Tibial nerve (tissue), 4 donors: ENCODE results near the gene TOM1L2. TPM values are rescaled to one million over a fixed set of nuclear protein-coding genes. Genes with fewer than 3 reads are reported as not detected.

Experiments
- DNase-seq, 2 donors: peaks; one replicate each; pipeline ENCODE4 v3.0.0-alpha.2; 2019; ENCODE audit warnings: low spot score in 2 of 2
- H3K27ac ChIP-seq, 4 donors: fragments of 200-600 bp; sonication (generic) in 3 of 4; one replicate each; pipeline ENCODE4 v1.5.1; 2017 to 2019; ENCODE audit warnings: mild to moderate bottlenecking in 1 of 4
- H3K27me3 ChIP-seq, 2 donors: fragments of 200-600 bp; sonication (generic) in 1 of 2; one replicate each; pipeline versions ENCODE4 v1.5.1 to v1.6.0; 2017 to 2019
- H3K36me3 ChIP-seq, 3 donors: fragments of 200-600 bp; sonication (generic); one replicate each; pipeline ENCODE4 v1.5.1; 2018 to 2019
- H3K4me1 ChIP-seq, 4 donors: fragments of 200-600 bp; sonication (generic) in 3 of 4; one replicate each; pipeline ENCODE4 v1.5.1; 2017 to 2019
- H3K4me3 ChIP-seq, 4 donors: fragments of 200-600 bp; sonication (generic) in 3 of 4; one replicate each; pipeline ENCODE4 v1.5.1; 2017 to 2019; ENCODE audit warnings: mild to moderate bottlenecking in 1 of 4, moderate library complexity in 1 of 4
- H3K9me3 ChIP-seq, 4 donors: fragments of 200-600 bp; sonication (generic) in 3 of 4; one replicate each; pipeline ENCODE4 v1.5.1; 2017 to 2019
- EP300 ChIP-seq, 2 donors: sonication (generic); formaldehyde crosslinking; IDR thresholded peaks; one replicate each; pipeline ENCODE4 v1.6.1; 2017; ENCODE audit warnings: antibody characterized with exemption in 2 of 2, mild to moderate bottlenecking in 1 of 2
- POLR2A ChIP-seq, 2 donors: fragments of 450-650 bp; IDR thresholded peaks; one replicate each; pipeline ENCODE4 v1.6.1; 2017; ENCODE audit warnings: antibody characterized with exemption in 2 of 2, mild to moderate bottlenecking in 2 of 2, moderate library complexity in 2 of 2
- WGBS, 2 donors: methylation state at CpG; one replicate each; pipeline ENCODE4 v1.1.5; 2018; 5-methylcytosine and 5-hydroxymethylcytosine counted together
- total RNA-seq, 4 donors: library from RNA; depleted of rRNA; stranded (reverse); fragments of >200 nt; gene quantifications; one replicate each; pipeline ENCODE4 v1.1.0, GENCODE V29; 2016
- TF ChIP-seq, protein P1 (sequence below), 5 experiments: fragments of 200-600 bp in 3 of 5; fragments of 450-650 bp in 2 of 5; sonication (generic) in 3 of 5; IDR thresholded peaks; one replicate each; pipeline ENCODE4 v1.5.1; 2016 to 2019; ENCODE audit warnings: antibody characterized with exemption in 5 of 5, mild to moderate bottlenecking in 3 of 5, moderate library complexity in 2 of 5

TOM1L2 gene
- total RNA-seq, 4 donors from 2014 or later = 83.4 to 109 (median 96.8) TPM

DNA sequence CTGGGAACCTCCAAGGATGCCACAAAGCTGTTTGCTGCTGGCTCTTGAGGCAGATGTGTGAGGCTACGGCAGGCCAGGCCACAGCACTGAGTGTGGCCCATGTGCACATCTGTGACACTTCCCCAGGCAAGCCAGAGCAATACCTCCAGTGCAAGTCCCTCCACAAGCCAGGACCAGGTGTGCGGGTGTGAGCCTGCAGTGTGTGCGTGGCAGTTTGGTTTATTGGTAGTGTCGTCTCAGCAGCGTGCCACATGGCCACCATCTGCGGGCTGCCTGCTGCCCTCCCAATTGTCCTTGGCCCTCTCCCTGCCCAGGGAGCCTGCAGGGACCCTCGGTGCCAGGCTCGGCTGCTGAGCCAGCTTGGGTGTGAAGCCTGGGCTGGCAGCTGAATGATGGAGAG lies 125.6 kb downstream of the TOM1L2 start:
- H3K27me3 ChIP-seq = no peaks in the 10 kb centered on the region
- 73 to 80% methylated on average over 2 to 5 of the region's 8 CpGs for WGBS, 2 donors
- DNase-seq = no peak
- no peaks in the 10 kb centered on the region for H3K9me3 ChIP-seq
- H3K4me3 ChIP-seq = no peak overlapping the region
- peaks cover 0 to 31% (median 0%) of the 10 kb centered on the region in 3 donors for H3K36me3 ChIP-seq
- H3K4me1 ChIP-seq = peaks cover 9 to 62% (median 39%) of the 10 kb centered on the region in 4 donors
- TF ChIP-seq EP300 (IDR thresholded peaks at IDR 0.05) (no peak), POLR2A (IDR thresholded peaks at IDR 0.05) (no peak)
- TF ChIP-seq, protein P1, sequence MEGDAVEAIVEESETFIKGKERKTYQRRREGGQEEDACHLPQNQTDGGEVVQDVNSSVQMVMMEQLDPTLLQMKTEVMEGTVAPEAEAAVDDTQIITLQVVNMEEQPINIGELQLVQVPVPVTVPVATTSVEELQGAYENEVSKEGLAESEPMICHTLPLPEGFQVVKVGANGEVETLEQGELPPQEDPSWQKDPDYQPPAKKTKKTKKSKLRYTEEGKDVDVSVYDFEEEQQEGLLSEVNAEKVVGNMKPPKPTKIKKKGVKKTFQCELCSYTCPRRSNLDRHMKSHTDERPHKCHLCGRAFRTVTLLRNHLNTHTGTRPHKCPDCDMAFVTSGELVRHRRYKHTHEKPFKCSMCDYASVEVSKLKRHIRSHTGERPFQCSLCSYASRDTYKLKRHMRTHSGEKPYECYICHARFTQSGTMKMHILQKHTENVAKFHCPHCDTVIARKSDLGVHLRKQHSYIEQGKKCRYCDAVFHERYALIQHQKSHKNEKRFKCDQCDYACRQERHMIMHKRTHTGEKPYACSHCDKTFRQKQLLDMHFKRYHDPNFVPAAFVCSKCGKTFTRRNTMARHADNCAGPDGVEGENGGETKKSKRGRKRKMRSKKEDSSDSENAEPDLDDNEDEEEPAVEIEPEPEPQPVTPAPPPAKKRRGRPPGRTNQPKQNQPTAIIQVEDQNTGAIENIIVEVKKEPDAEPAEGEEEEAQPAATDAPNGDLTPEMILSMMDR (IDR thresholded peaks at IDR 0.05) = no peak
- peak overlapping the region in 3 of 4 donors; percentile 84 to 100 (median 95) for H3K27ac ChIP-seq

DNA sequence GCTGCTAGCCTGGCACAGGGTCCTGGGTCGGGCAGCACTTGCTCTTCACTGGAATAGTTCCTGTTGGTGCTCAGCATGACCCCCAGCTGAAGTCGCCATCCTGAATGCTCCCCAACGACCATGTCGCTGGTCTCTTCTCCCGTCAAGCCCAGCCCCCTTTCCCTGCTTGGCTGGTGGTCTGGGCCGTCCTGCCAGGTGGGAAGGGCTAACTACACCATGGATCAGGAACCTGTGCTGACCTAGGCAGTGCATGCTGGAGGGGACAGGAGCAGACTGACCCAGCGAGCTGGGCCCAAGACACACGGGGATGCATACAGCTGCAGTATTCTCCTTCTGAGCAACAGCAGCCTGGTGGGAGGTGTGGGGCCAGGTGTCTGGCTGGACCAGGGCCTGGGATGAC lies 126.2 kb downstream of the TOM1L2 start:
- Histone ChIP-seq H3K27ac (peak overlapping the region in 2 of 4 donors; percentile 30 to 100), H3K4me1 (peaks cover 9 to 62% (median 43%) of the 10 kb centered on the region in 4 donors)

DNA sequence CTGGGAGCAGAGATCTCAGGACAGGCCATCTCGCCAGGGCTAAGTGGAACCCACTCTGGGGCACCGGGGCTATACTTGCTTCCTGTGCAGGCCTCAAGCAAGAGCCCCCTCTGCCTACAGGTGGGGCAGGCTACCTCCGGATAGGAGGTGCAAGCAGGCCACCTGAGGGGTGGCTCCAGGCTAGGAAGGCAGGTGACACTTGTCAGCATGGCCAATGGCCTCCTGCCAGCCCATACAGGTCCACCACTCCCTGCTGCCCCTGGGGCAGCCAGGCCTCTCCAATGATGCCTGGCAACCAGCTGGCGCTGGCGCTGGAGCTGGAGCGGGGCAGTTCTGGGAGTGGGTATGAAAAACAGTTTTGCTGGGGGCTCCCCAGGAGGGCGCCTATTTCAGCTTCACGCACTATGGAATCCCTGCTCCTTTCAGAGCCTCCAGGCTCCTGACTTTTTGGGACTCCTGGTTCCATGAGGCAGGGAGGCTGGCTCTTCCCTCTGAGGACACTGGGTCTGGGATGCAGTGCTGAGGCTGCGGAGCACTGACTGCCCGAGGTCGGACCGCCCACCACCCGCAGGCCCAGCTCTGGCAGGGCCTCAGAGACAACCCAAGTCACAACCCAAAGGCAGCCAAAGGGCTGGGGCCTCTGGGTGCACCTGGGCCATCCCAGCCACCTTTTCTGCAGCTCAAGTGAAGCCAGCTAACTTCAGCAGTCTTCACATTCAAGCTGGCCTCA lies 127.0 kb downstream of the TOM1L2 start:
- Histone ChIP-seq H3K36me3 (peaks cover 0 to 31% (median 0%) of the 10 kb centered on the region in 3 donors), H3K9me3 (no peaks in the 10 kb centered on the region), H3K4me1 (peaks cover 9 to 62% (median 43%) of the 10 kb centered on the region in 4 donors), H3K27ac (peak overlapping the region in 2 of 4 donors; percentile 30 to 100), H3K27me3 (no peaks in the 10 kb centered on the region), H3K4me3 (no peak overlapping the region)
- no peak for TF ChIP-seq POLR2A (IDR thresholded peaks at IDR 0.05)
- WGBS, 2 donors = 78 to 86% methylated on average over 8 to 13 of the region's 13 CpGs
- DNase-seq = no peak

More for the DNA sequence above, 126.2 kb downstream of the TOM1L2 start:
- H3K4me3 ChIP-seq = no peak overlapping the region
- H3K36me3 ChIP-seq = peaks cover 0 to 31% (median 0%) of the 10 kb centered on the region in 3 donors
- H3K27me3 ChIP-seq = no peaks in the 10 kb centered on the region
- WGBS, 2 donors = 73 to 81% methylated on average over 6 to 7 of the region's 8 CpGs
- H3K9me3 ChIP-seq = no peaks in the 10 kb centered on the region
- no peak for TF ChIP-seq EP300 (IDR thresholded peaks at IDR 0.05)
- TF ChIP-seq, protein P1 (IDR thresholded peaks at IDR 0.05) = no peak
- TF ChIP-seq POLR2A (IDR thresholded peaks at IDR 0.05) = no peak
- DNase-seq = no peak

DNA sequence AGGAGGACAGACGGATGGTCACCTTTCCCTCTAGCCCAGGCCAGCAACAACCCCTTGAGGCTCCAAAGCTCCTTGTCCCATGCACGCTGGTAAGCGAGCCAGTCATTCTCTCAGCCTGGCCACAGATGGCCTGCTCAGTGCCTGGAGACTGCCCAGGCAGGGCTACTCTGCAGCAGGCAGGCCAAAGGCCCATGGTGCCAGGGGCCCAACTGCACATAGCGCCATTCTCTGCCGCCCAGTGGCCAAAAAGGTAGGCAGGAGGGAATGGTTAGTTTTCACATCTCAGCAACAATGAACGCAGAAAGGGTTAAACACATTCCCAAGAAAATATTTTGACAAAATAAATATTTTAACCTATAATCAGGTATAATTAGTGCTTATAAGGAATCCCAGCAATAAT lies 127.7 kb downstream of the TOM1L2 start:
- Histone ChIP-seq H3K27me3 (no peaks in the 10 kb centered on the region), H3K27ac (peak overlapping the region in 2 of 4 donors; percentile 17 to 100), H3K9me3 (no peaks in the 10 kb centered on the region), H3K36me3 (peaks cover 0 to 31% (median 0%) of the 10 kb centered on the region in 3 donors), H3K4me1 (peaks cover 7 to 60% (median 40%) of the 10 kb centered on the region in 4 donors), H3K4me3 (no peak overlapping the region)
- no peak for TF ChIP-seq POLR2A (IDR thresholded peaks at IDR 0.05)
- TF ChIP-seq, protein P1 (IDR thresholded peaks at IDR 0.05) = no peak
- DNase-seq = no peak
- WGBS, 2 donors = 87 to 94% methylated on average over 6 of the region's 6 CpGs

DNA sequence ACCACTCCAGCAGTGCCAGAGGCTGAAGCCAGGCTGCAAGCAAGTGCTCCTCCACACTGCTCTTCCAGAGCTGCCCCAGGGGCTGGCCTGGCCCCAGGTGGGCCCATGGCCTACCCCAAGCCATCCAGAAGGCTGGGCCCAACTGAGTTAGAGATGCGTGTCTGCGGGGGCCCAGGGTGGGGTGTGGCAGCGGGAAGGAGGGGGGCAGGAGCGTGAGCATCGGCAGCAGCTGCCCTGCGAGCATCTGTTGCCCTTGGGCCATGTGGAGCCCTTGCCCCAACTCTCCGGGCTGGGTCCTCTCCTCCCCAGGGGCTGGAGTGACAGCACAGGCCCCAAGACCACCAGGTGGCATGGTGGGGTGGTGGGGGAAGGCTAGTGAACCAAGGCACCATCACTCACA lies 128.1 kb downstream of the TOM1L2 start:
- 74 to 78% methylated on average over 7 of the region's 7 CpGs for WGBS, 2 donors
- TF ChIP-seq POLR2A (IDR thresholded peaks at IDR 0.05) (no peak), EP300 (IDR thresholded peaks at IDR 0.05) (no peak)
- TF ChIP-seq, protein P1 (IDR thresholded peaks at IDR 0.05) = no peak
- H3K27ac ChIP-seq = peak overlapping the region in 3 of 4 donors; percentile 17 to 100 (median 99)
- peaks cover 0 to 31% (median 0%) of the 10 kb centered on the region in 3 donors for H3K36me3 ChIP-seq
- H3K27me3 ChIP-seq = no peaks in the 10 kb centered on the region
- H3K4me1 ChIP-seq = peaks cover 3 to 60% (median 40%) of the 10 kb centered on the region in 4 donors
- no peaks in the 10 kb centered on the region for H3K9me3 ChIP-seq
- no peak for DNase-seq
- no peak overlapping the region for H3K4me3 ChIP-seq
